ENCODE data around the gene GLT8D1.

GLT8D1 gene

GRCh38 chr3:52705688-52706686 lies at the start of gene GLT8D1, which contains the start of gene SPCS1:
TSS of gene GLT8D1 (minus strand) at chr3:52705791. CDS start at chr3:52700460, 5,331 bp downstream.
TSS of gene SPCS1 (plus strand) at chr3:52706106. CDS start at chr3:52706247, 141 bp downstream.
- no peak for TF ChIP-seq CTCF (IDR thresholded peaks at IDR 0.05; ENCODE audit: extremely low read depth, insufficient read depth, missing control alignments)
- peak; percentile 92 for DNase-seq (ENCODE audit: low spot score)
- in situ Hi-C loops (cut with MboI; ENCODE audit: low pct_unique_long_range_greater_than_20kb, low sequenced_read_pairs, unreplicated experiment): no loop called here

- DNase-seq (ENCODE audit: low spot score): no peak
- in situ Hi-C loops (cut with MboI; ENCODE audit: low pct_unique_long_range_greater_than_20kb, low sequenced_read_pairs, unreplicated experiment): no loop called here
- no peak for TF ChIP-seq CTCF (IDR thresholded peaks at IDR 0.05; ENCODE audit: extremely low read depth, insufficient read depth, missing control alignments)
These were observed 48.8 kb upstream of the GLT8D1 start for GRCh38 chr3:52754373-52754772.

GRCh38 chr3:52752045-52752660 lies 46.6 kb upstream of the GLT8D1 start:
- in situ Hi-C loops (cut with MboI; ENCODE audit: low pct_unique_long_range_greater_than_20kb, low sequenced_read_pairs, unreplicated experiment): no loop called here
- no peak for TF ChIP-seq CTCF (IDR thresholded peaks at IDR 0.05; ENCODE audit: extremely low read depth, insufficient read depth, missing control alignments)
- no peak for DNase-seq (ENCODE audit: low spot score)

- DNase-seq (ENCODE audit: low spot score): no peak
- in situ Hi-C loops (cut with MboI; ENCODE audit: low pct_unique_long_range_greater_than_20kb, low sequenced_read_pairs, unreplicated experiment): no loop called here
- no peak for TF ChIP-seq CTCF (IDR thresholded peaks at IDR 0.05; ENCODE audit: extremely low read depth, insufficient read depth, missing control alignments)
These were observed 38.1 kb upstream of the GLT8D1 start for GRCh38 chr3:52743721-52744120.

GRCh38 chr3:52743152-52743551 lies 37.6 kb upstream of the GLT8D1 start:
- in situ Hi-C loops (cut with MboI; ENCODE audit: low pct_unique_long_range_greater_than_20kb, low sequenced_read_pairs, unreplicated experiment): no loop called here
- no peak for TF ChIP-seq CTCF (IDR thresholded peaks at IDR 0.05; ENCODE audit: extremely low read depth, insufficient read depth, missing control alignments)
- no peak for DNase-seq (ENCODE audit: low spot score)

- peak; percentile 55 for DNase-seq (ENCODE audit: low spot score)
- peak; percentile 64 for TF ChIP-seq CTCF (IDR thresholded peaks at IDR 0.05; ENCODE audit: extremely low read depth, insufficient read depth, missing control alignments)
- in situ Hi-C loops (cut with MboI; ENCODE audit: low pct_unique_long_range_greater_than_20kb, low sequenced_read_pairs, unreplicated experiment): no loop called here
These were observed 36.9 kb upstream of the GLT8D1 start for GRCh38 chr3:52742418-52743041.
